ENCODE measurements around the gene GSG1L. TPM values are rescaled to one million over a fixed set of nuclear protein-coding genes. Genes with fewer than 3 reads are reported as not detected.

Gene GSG1L
- total and polyA plus RNA-seq, 9 of the 15 experiments (the other 6 are each of a cell fraction or from before 2014, with no cell fraction given), result not detected

DNA sequence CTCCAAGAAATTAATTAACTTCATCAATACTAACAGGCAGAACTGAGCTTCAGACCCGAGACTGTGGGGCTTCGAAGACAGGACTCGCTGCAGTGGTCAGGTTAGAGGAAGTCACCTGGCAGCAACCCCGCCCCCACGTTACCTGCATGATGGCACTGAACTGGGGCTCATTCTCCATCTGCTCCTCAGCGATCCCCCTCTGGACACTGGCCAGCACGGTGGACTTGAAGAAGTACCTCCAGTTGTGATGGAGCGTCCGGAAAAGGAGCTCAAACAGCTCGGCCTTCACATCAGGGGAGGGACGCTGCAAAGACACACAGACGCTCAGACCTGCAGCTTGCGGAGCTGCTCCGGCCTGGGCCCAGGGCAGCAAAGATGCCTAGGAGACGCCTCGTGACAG, 40.9 kb upstream of the GSG1L start:
- Histone ChIP-seq H3K9me1 (ENCODE audit: control insufficient read depth, insufficient read depth, low read length) (no peaks in the 10 kb centered on the region), H3K27me3 (ENCODE audit: control insufficient read depth in 2 of 2, insufficient read depth in 2 of 2, low read length in 2 of 2) (no peaks in the 10 kb centered on the region), H3K4me2 (ENCODE audit: insufficient read depth, low read length) (no peak overlapping the region), H3K4me3 (no peak overlapping the region), H3K27ac (ENCODE audit: extremely low read depth, low read depth, low read length) (no peak overlapping the region), H3K9ac (ENCODE audit: insufficient read depth in 1 of 2, low read depth in 2 of 2, low read length in 2 of 2) (no peak overlapping the region; a peak in 1 of 4 replicates), H2AFZ (ENCODE audit: low read depth, low read length) (no peak overlapping the region), H3K4me1 (replicated peaks in 1 of 2; ENCODE audit: control insufficient read depth in 2 of 2, insufficient read depth in 2 of 2, low read length in 2 of 2) (no peaks in the 10 kb centered on the region), H3K9me3 (replicated peaks; ENCODE audit: control insufficient read depth, insufficient read depth, low read depth, low read length) (no peaks in the 10 kb centered on the region), H3K36me3 (ENCODE audit: control insufficient read depth, insufficient read depth, low read length) (peaks cover 98% of the 10 kb centered on the region), H4K20me1 (replicated peaks; ENCODE audit: control insufficient read depth, insufficient read depth, low read length) (0 out of 2 replicates have a peak, but pooled peaks cover 4% of the 10 kb centered on the region), H3K79me2 (ENCODE audit: control insufficient read depth, insufficient read depth, low read length) (no peaks in the 10 kb centered on the region; the same call in 2 of the 3 replicates)
- no TSS peak for BruUV-seq (replicated peaks)
- WGBS (ENCODE audit: insufficient coverage, low coverage, missing lambda C conversion rate), result 95% methylated on average over 16 of the region's 16 CpGs
- POLR2A ChIA-PET, result interaction anchor here (1.2 kb wide), 1 partner anchor 8 kb away, joined by 4 read pairs; no protein-coding TSS in a partner anchor
- ATAC-seq (no peak), FAIRE-seq (no peak), DNase-seq (ENCODE audit: extremely low read depth in 1 of 4, low spot score in 3 of 4) (no peak)
- in situ Hi-C loops (cut with MboI), result no loop called here
- intact Hi-C loops (cut with micrococcal nuclease), result no loop called here
- CTCF ChIA-PET (ENCODE audit: low intra/inter-chr PET ratio), result no interaction called here
- TF ChIP-seq ZBTB7A (IDR thresholded peaks at IDR 0.05; ENCODE audit: borderline replicate concordance, control insufficient read depth, low read depth, low read length) (no peak), ZNF785 (CRISPR knock-in tag; IDR thresholded peaks at IDR 0.05) (no peak)

DNA sequence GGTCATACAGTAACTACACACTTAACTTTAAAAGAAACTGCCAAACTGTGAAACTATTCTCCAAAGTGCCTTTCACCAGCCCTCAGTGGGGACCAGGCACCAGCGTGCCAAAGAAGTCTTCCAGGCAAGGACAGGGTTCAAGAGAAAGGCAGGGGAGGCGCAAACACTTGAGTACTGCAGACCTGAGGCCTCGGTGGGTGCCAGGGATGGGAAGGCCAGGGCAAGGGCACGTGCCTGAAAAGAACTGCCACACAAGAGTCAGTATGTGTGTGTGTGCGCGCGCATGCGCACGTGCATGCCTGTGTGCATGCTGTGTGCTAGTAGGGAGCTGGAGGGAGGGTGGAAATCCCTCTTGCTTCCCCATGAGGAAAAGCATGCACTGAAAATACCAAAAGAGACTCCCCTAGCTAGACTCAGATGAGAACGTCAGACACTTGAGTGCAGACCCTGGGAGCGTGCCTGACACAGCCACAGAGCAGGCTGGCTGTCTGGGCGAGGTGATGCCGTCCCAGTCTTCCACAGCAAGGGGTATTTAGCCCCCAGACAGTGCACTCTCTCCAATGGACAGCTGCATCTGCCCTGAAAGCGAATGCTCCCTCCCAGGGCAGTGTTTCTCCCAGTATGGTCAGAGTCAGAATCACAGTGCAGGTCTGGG, 40.1 kb upstream of the GSG1L start:
- intact Hi-C loops (cut with micrococcal nuclease), result no loop called here
- H3K9me3 ChIP-seq (replicated peaks; ENCODE audit: control insufficient read depth, insufficient read depth, low read depth, low read length), result no peaks in the 10 kb centered on the region
- H3K36me3 ChIP-seq (ENCODE audit: control insufficient read depth, insufficient read depth, low read length), result peaks cover 99% of the 10 kb centered on the region
- no peaks in the 10 kb centered on the region for H3K27me3 ChIP-seq (ENCODE audit: control insufficient read depth in 2 of 2, insufficient read depth in 2 of 2, low read length in 2 of 2)
- H4K20me1 ChIP-seq (replicated peaks; ENCODE audit: control insufficient read depth, insufficient read depth, low read length), result 0 out of 2 replicates have a peak, but pooled peaks cover 4% of the 10 kb centered on the region
- H3K79me2 ChIP-seq (ENCODE audit: control insufficient read depth, insufficient read depth, low read length), result no peaks in the 10 kb centered on the region
- no peak overlapping the region; a peak in 1 of 4 replicates for H3K9ac ChIP-seq (ENCODE audit: insufficient read depth in 1 of 2, low read depth in 2 of 2, low read length in 2 of 2)
- DNase-seq (ENCODE audit: extremely low read depth in 1 of 4, low spot score in 3 of 4) (no peak), ATAC-seq (no peak), FAIRE-seq (no peak)
- H3K4me3 ChIP-seq, result no peak overlapping the region
- POLR2A ChIA-PET, result interaction anchor here (0.5 to 1.2 kb wide), 2 partner anchors 9 to 352 kb away, joined by 3 to 4 read pairs; no protein-coding TSS in a partner anchor
- 95% methylated on average over 14 of the region's 14 CpGs for WGBS (ENCODE audit: insufficient coverage, low coverage, missing lambda C conversion rate)
- H3K4me2 ChIP-seq (ENCODE audit: insufficient read depth, low read length), result no peak overlapping the region
- in situ Hi-C loops (cut with MboI), result no loop called here
- H3K27ac ChIP-seq (ENCODE audit: extremely low read depth, low read depth, low read length), result no peak overlapping the region
- CTCF ChIA-PET (ENCODE audit: low intra/inter-chr PET ratio), result no interaction called here
- H2AFZ ChIP-seq (ENCODE audit: low read depth, low read length), result no peak overlapping the region
- BruUV-seq (replicated peaks), result no TSS peak
- no peaks in the 10 kb centered on the region for H3K9me1 ChIP-seq (ENCODE audit: control insufficient read depth, insufficient read depth, low read length)
- no peaks in the 10 kb centered on the region for H3K4me1 ChIP-seq (replicated peaks in 1 of 2; ENCODE audit: control insufficient read depth in 2 of 2, insufficient read depth in 2 of 2, low read length in 2 of 2)
- TF ChIP-seq XRCC5 (IDR thresholded peaks at IDR 0.05; ENCODE audit: low read depth, low read length) (no peak), ZNF124 (CRISPR knock-in tag; IDR thresholded peaks at IDR 0.05) (no peak), LCOR (CRISPR knock-in tag; IDR thresholded peaks at IDR 0.05) (no peak), ZNF75A (CRISPR knock-in tag; IDR thresholded peaks at IDR 0.05) (no peak), MTF1 (CRISPR knock-in tag; IDR thresholded peaks at IDR 0.05; ENCODE audit: borderline replicate concordance) (no peak)
- TF ChIP-seq, protein P1, sequence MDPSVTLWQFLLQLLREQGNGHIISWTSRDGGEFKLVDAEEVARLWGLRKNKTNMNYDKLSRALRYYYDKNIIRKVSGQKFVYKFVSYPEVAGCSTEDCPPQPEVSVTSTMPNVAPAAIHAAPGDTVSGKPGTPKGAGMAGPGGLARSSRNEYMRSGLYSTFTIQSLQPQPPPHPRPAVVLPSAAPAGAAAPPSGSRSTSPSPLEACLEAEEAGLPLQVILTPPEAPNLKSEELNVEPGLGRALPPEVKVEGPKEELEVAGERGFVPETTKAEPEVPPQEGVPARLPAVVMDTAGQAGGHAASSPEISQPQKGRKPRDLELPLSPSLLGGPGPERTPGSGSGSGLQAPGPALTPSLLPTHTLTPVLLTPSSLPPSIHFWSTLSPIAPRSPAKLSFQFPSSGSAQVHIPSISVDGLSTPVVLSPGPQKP (CRISPR knock-in tag; IDR thresholded peaks at IDR 0.05), result no peak
- TF ChIP-seq, protein P2, sequence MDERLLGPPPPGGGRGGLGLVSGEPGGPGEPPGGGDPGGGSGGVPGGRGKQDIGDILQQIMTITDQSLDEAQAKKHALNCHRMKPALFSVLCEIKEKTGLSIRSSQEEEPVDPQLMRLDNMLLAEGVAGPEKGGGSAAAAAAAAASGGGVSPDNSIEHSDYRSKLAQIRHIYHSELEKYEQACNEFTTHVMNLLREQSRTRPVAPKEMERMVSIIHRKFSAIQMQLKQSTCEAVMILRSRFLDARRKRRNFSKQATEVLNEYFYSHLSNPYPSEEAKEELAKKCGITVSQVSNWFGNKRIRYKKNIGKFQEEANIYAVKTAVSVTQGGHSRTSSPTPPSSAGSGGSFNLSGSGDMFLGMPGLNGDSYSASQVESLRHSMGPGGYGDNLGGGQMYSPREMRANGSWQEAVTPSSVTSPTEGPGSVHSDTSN (CRISPR knock-in tag; IDR thresholded peaks at IDR 0.05; ENCODE audit: low read depth), result no peak
- TF ChIP-seq, protein P2 (tag; conservative IDR thresholded peaks at IDR 0.05; ENCODE audit: low read depth), result no peak

Data from K562 (cell line).